B cell (primary cell): ENCODE data around the gene VPS8. TPM values are rescaled to one million over a fixed set of nuclear protein-coding genes. Genes with fewer than 3 reads are reported as not detected.
A peak's percentile ranks its signal among the peaks of the same experiment; 100 is the strongest.

Source experiments
- ATAC-seq: fragments of 200-7000 bp; cut with Tn5 transposase; one replicate; pipeline ENCODE4 v1.10.0; 2021; ENCODE audit warnings: low read depth, mild to moderate bottlenecking, moderate number of reproducible peaks, moderate library complexity
- CTCF ChIA-PET: fragments of 350-600 bp; sonication (Branson Sonifier 250); formaldehyde crosslinking; loops from one replicate; lab custom pipeline; 2021; ENCODE audit warnings: antibody characterized with exemption, inconsistent platforms; lab: Charles Lee
- POLR2A ChIA-PET: fragments of 350-600 bp; sonication (Branson Sonifier 250); formaldehyde crosslinking; loops from one replicate; lab custom pipeline; 2021; ENCODE audit warnings: antibody characterized with exemption; lab: Charles Lee
- DNase-seq: peaks from one replicate; pipeline ENCODE4 v3.0.0; 2013
- H2AFZ ChIP-seq: 2 replicates; pipeline ENCODE4 v1.6.1; 2012; ENCODE audit warnings: mild to moderate bottlenecking, low read depth, low read length; ENCODE audit not compliant: insufficient read depth, poor library complexity, severe bottlenecking
- H3K27ac ChIP-seq, 2 donors: 1 replicate in 1 of 2; 2 replicates in 1 of 2; pipeline ENCODE4 v1.5.1; 2012 to 2013; ENCODE audit warnings: low read length in 2 of 2, mild to moderate bottlenecking in 2 of 2, moderate library complexity in 1 of 2
- H3K27me3 ChIP-seq, 4 experiments: fragments of 200-600 bp in 1 of 4; sonication (generic) in 1 of 4; replicated peaks in 1 of 4; 1 replicate in 2 of 4; 2 replicates in 2 of 4; pipeline versions ENCODE4 v1.6.1 to v1.7.0; 2013 to 2016; ENCODE audit warnings: low read length in 3 of 4, mild to moderate bottlenecking in 2 of 4, mixed read lengths in 1 of 4, moderate library complexity in 1 of 4; ENCODE audit not compliant: insufficient read depth in 4 of 4, control insufficient read depth in 3 of 4; ENCODE audit errors: control extremely low read depth in 1 of 4
- H3K36me3 ChIP-seq, 2 experiments: replicated peaks in 1 of 2; 1 replicate in 1 of 2; 2 replicates in 1 of 2; pipeline versions ENCODE4 v1.6.1 to v1.7.1; 2013; ENCODE audit warnings: low read length in 1 of 2; ENCODE audit not compliant: insufficient read depth in 2 of 2, control insufficient read depth in 1 of 2; ENCODE audit errors: control extremely low read depth in 1 of 2, extremely low read depth in 1 of 2
- H3K4me1 ChIP-seq, 2 donors: fragments of 200-600 bp in 1 of 2; sonication (generic) in 1 of 2; 1 replicate in 1 of 2; 2 replicates in 1 of 2; pipeline versions ENCODE4 v1.5.1 to v1.6.1; 2013 to 2017; ENCODE audit warnings: low read length in 2 of 2; ENCODE audit not compliant: control insufficient read depth in 2 of 2, insufficient read depth in 2 of 2
- H3K4me2 ChIP-seq: replicated peaks from 2 replicates; pipeline ENCODE3; 2012; ENCODE audit warnings: mild to moderate bottlenecking, low read depth, low read length; ENCODE audit not compliant: poor library complexity, severe bottlenecking
- H3K4me3 ChIP-seq, 5 experiments: fragments of 200-600 bp in 1 of 5; sonication (generic) in 1 of 5; 1 replicate in 3 of 5; 2 replicates in 2 of 5; pipeline versions ENCODE4 v1.5.1 to v1.7.0; 2011 to 2016; ENCODE audit warnings: low read length in 4 of 5, mild to moderate bottlenecking in 4 of 5, low read depth in 2 of 5, control low read depth in 1 of 5, moderate library complexity in 1 of 5; ENCODE audit not compliant: insufficient read depth in 1 of 5; ENCODE audit errors: control extremely low read depth in 1 of 5, extremely low read depth in 1 of 5
- H3K79me2 ChIP-seq: fragments of 200-600 bp; sonication (generic); one replicate; pipeline ENCODE4 v1.6.0; 2016; ENCODE audit warnings: low read length; ENCODE audit not compliant: control insufficient read depth, insufficient read depth
- H3K9ac ChIP-seq: fragments of 200-600 bp; sonication (generic); 2 replicates; pipeline ENCODE4 v1.6.1; 2017; ENCODE audit warnings: mild to moderate bottlenecking, low read length, moderate library complexity
- H3K9me3 ChIP-seq, 3 donors: one replicate each; pipeline versions ENCODE4 v1.6.1 to v1.7.1; 2013; ENCODE audit warnings: low read length in 2 of 3; ENCODE audit not compliant: control insufficient read depth in 2 of 3, insufficient read depth in 1 of 3; ENCODE audit errors: control extremely low read depth in 1 of 3
- H4K20me1 ChIP-seq: 2 replicates; pipeline ENCODE4 v1.6.0; 2012; ENCODE audit warnings: mild to moderate bottlenecking, low read length; ENCODE audit not compliant: insufficient read depth, control insufficient read depth, poor library complexity, severe bottlenecking
- H3K27ac Mint-ChIP-seq: one replicate; pipeline ENCODE4 v1.8.0; 2021; ENCODE audit warnings: mixed read lengths
- H3K27me3 Mint-ChIP-seq: one replicate; pipeline ENCODE4 v1.8.0; 2021; ENCODE audit warnings: mixed read lengths
- H3K4me1 Mint-ChIP-seq: one replicate; pipeline ENCODE4 v1.8.0; 2021; ENCODE audit warnings: mixed read lengths
- H3K4me3 Mint-ChIP-seq: one replicate; pipeline ENCODE4 v1.8.0; 2021; ENCODE audit warnings: mixed read lengths
- H3K9me3 Mint-ChIP-seq: one replicate; pipeline ENCODE4 v1.8.0; 2022; ENCODE audit warnings: mixed read lengths; ENCODE audit not compliant: insufficient read depth
- EZH2 ChIP-seq: IDR thresholded peaks from 2 replicates; pipeline ENCODE4 v1.6.1; 2012; ENCODE audit warnings: borderline replicate concordance, low read depth, mild to moderate bottlenecking, moderate library complexity, low read length; ENCODE audit not compliant: insufficient read depth, poor library complexity, severe bottlenecking
- whole genome bisulfite sequencing: methylation state at CpG from one replicate; pipeline ENCODE4 v1.1.5; 2013; ENCODE audit warnings: missing lambda C conversion rate; ENCODE audit not compliant: insufficient coverage; 5-methylcytosine and 5-hydroxymethylcytosine counted together
- intact Hi-C: fragments of 100-400 bp; cut with micrococcal nuclease; formaldehyde crosslinking; loops from one replicate; pipeline ENCODE4 v1.10.0; 2022
- polyA plus RNA-seq: library from polyadenylated mRNA; depleted of rRNA; stranded (reverse); fragments of >200 nt; gene quantifications from 2 replicates; pipeline ENCODE4 v1.2.3, GENCODE V29; 2012
- total RNA-seq, 2 donors: library from RNA; stranded (reverse); fragments of 120-200 nt in 1 of 2; gene quantifications; 1 replicate in 1 of 2; 2 replicates in 1 of 2; pipeline versions ENCODE4 v1.2.3 to v1.2.4, GENCODE V29; 2013 to 2022
- TF ChIP-seq, protein P1 (sequence below): fragments of 200-600 bp; IDR thresholded peaks from one replicate; pipeline ENCODE4 v1.8.0; 2022; ENCODE audit warnings: antibody characterized with exemption, mild to moderate bottlenecking

VPS8 gene
- total and polyA plus RNA-seq, 2 donors (not counting 1 experiment from before 2014, with no cell fraction given), result 18.3 to 95.6 TPM

DNA sequence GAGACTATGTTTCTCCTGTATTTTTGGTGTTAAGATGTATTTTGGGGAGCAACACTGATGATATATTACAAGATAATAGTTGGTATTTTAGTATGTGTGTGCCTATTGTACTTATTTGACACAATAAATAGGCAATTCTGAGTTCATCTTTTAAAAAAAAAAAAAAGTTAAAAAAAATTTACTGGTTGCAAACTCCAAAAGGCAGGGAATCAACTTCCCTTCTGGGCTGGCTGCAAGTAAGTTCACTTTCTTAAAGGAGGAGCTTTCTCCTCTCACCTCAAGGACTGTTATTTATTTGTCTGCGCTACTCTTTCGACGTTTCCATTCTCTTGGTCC, 335 bp upstream of the VPS8 start:
- ATAC-seq, result no peak
- H3K4me1 Mint-ChIP-seq, result peaks cover 28% of the 10 kb centered on the region
- no peak overlapping the region for H3K27ac ChIP-seq

DNA sequence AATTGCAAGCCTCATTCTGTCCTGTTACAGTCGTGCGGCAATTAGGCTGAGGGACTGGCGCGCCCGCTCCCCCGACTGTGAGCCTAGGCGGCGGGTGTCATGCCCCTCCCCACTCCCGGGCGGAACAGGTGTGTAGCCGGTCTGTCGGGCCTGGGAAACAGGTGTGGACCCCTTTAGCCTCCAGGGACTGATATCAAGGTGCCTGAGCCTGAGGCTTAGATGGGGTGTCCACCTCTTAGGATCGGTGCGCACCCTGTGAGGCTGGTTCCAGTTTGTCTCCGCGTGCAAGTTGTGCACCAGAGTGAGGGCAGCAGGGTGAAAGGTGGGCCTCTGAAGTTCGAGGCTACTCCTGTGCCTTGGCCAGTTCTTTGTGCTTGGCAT, 686 bp downstream of the VPS8 start:
- Histone ChIP-seq H3K27me3 (no peaks in the 10 kb centered on the region), H3K4me2 (peak overlapping the region; percentile 81), H3K27ac (peak overlapping the region; percentile 70 to 76), H2AFZ (peak overlapping the region; percentile 98), H3K9me3 (no peaks in the 10 kb centered on the region), H3K4me1 (peaks cover 16 to 18% of the 10 kb centered on the region in 2 donors), H4K20me1 (peaks cover 19% of the 10 kb centered on the region), H3K9ac (peak overlapping the region; percentile 85), H3K36me3 (peaks cover 2 to 5% of the 10 kb centered on the region in 2 experiments), H3K79me2 (peaks cover 50% of the 10 kb centered on the region), H3K4me3 (peak overlapping the region; percentile 77 to 95 (median 92))
- DNase-seq (no peak), ATAC-seq (peak; percentile 9)
- intact Hi-C loops, result loop anchor here (1.0 to 10.0 kb wide), 7 partner anchors 100 to 1718 kb away; partner anchors contain the start of genes ABCC5, EPHB3, MAGEF1 and MCCC1
- Mint-ChIP-seq H3K9me3 (no peaks in the 10 kb centered on the region), H3K27me3 (peaks cover 3% of the 10 kb centered on the region), H3K27ac (peak overlapping the region; percentile 96), H3K4me3 (peak overlapping the region; percentile 93), H3K4me1 (peaks cover 28% of the 10 kb centered on the region)
- TF ChIP-seq EZH2, result no peak
- TF ChIP-seq, protein P1, sequence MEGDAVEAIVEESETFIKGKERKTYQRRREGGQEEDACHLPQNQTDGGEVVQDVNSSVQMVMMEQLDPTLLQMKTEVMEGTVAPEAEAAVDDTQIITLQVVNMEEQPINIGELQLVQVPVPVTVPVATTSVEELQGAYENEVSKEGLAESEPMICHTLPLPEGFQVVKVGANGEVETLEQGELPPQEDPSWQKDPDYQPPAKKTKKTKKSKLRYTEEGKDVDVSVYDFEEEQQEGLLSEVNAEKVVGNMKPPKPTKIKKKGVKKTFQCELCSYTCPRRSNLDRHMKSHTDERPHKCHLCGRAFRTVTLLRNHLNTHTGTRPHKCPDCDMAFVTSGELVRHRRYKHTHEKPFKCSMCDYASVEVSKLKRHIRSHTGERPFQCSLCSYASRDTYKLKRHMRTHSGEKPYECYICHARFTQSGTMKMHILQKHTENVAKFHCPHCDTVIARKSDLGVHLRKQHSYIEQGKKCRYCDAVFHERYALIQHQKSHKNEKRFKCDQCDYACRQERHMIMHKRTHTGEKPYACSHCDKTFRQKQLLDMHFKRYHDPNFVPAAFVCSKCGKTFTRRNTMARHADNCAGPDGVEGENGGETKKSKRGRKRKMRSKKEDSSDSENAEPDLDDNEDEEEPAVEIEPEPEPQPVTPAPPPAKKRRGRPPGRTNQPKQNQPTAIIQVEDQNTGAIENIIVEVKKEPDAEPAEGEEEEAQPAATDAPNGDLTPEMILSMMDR, result no peak
- CTCF ChIA-PET, result interaction anchor here (0.6 to 1.3 kb wide), 2 partner anchors 10 to 12 kb away, joined by 3 to 4 read pairs; no protein-coding TSS in a partner anchor
- POLR2A ChIA-PET, result interaction anchor here (0.6 kb wide), 1 partner anchor 679 kb away, joined by 3 read pairs; no protein-coding TSS in a partner anchor
- 7% methylated on average over 17 of the region's 17 CpGs for WGBS

More for the DNA sequence above, 335 bp upstream of the VPS8 start:
- CTCF ChIA-PET, result no interaction called here
- H3K4me1 ChIP-seq, result peaks cover 16 to 18% of the 10 kb centered on the region in 2 donors
- DNase-seq, result no peak
- H3K79me2 ChIP-seq, result peaks cover 40% of the 10 kb centered on the region
- H3K4me3 ChIP-seq, result peak overlapping the region in 3 of 5 experiments; percentile 15 to 95 (median 94)
- peak overlapping the region; percentile 93 for H3K4me3 Mint-ChIP-seq
- H3K4me2 ChIP-seq, result peak overlapping the region; percentile 81
- 0% methylated on average over 3 of the region's 3 CpGs for WGBS
- no peaks in the 10 kb centered on the region for H3K27me3 ChIP-seq
- intact Hi-C loops, result loop anchor here (5.0 to 10.0 kb wide), 2 partner anchors 1126 to 1717 kb away; partner anchors contain the start of genes MCCC1 and TRA2B
- H3K27me3 Mint-ChIP-seq, result peaks cover 3% of the 10 kb centered on the region
- H3K9me3 ChIP-seq, result no peaks in the 10 kb centered on the region
- H2AFZ ChIP-seq, result peak overlapping the region; percentile 98
- H4K20me1 ChIP-seq, result peaks cover 15% of the 10 kb centered on the region
- H3K27ac Mint-ChIP-seq, result peak overlapping the region; percentile 96
- H3K36me3 ChIP-seq, result peaks cover under 1 to 3% of the 10 kb centered on the region in 2 experiments
- no peaks in the 10 kb centered on the region for H3K9me3 Mint-ChIP-seq
- H3K9ac ChIP-seq, result peak overlapping the region; percentile 85
- no peak for TF ChIP-seq EZH2
- TF ChIP-seq, protein P1, result no peak
- POLR2A ChIA-PET, result no interaction called here
